NK-92 treated with Interleukin-12 subunit alpha and Interleukin-12 subunit beta, amount 100 ng/mL, for 24 hours (cell line): Measurements from ENCODE around the gene MICOS13.

Experiments used
- DNase-seq: peaks from one replicate; lab custom pipeline; 2025; lab: John Stamatoyannopoulos, UW

Gene MICOS13

GRCh38 chr19:5667751-5668271, 12.5 kb downstream of the MICOS13 start:
- DNase-seq: no peak

- no peak for DNase-seq
Measured at GRCh38 chr19:5666921-5667610, 13.2 kb downstream of the MICOS13 start.

DNA sequence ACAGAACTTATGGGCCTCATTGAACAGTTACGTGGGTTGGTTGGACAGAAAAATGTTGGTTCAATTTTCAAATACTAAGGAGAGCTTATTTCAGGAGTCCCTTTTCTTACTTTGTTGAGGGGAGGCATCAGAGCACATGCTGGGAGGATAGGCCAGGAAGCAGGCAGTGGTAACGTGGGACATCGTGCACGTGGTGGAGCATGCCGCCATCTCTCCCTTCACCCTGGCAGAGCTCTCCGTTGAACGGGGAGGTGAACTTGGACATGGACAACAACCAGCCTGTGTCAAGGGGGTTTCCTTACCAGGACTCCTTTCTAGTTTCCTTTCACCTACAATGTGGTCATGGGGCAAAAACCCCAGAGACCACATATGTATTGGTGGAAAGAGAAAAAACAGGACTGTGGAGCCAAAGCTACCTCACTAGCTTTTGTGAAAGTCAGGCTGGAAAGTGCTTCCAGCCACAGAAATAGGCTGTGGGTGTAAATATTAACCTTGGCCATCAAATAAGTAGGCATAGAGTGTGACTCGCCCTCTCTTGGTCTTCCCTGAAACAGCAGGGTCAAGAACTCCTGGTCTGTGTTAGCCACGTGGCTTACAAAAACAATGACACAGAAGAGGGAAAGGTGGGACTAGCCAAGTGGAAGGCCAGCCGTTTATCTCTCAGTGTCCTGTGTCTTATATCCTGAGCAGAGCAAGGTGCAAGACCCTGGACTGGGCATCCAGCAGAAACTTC, 14.4 kb downstream of the MICOS13 start:
- no peak for DNase-seq

GRCh38 chr19:5664515-5664914, 15.8 kb downstream of the MICOS13 start:
- DNase-seq: no peak

DNA sequence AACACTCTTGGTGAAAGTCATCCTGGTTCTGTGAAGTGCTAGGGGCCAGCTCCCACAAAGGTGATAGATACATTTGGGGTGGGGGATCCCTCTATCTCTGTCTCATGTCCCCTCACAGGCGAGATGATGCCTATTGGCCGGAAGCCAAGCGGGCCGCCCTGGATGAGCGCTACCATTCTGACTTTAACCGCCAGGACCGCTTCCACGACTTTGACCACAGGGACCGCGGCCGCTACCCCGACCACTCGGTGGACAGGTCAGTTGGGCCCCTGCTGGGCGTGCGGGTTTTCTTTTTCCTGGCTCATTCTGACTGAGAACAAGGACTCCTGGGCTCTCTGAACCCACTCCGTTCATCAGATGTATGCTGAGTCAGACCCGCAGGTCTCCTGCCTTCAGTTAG, 16.4 kb downstream of the MICOS13 start:
- DNase-seq: no peak

DNA sequence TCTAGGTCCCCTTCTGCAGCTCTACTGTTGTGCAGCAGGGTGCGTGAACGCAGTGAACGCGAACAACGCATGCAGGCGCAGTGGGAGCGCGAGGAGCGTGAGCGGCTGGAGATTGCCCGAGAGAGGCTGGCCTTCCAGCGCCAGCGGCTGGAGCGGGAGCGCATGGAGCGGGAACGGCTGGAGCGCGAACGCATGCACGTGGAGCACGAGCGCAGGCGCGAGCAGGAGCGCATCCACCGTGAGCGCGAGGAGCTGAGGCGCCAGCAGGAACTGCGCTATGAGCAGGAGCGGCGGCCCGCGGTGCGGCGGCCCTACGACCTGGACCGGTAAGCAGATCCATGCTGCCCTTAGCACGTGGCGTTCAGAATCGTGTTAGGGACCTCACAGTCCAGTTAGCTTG, 18.8 kb downstream of the MICOS13 start:
- no peak for DNase-seq

DNA sequence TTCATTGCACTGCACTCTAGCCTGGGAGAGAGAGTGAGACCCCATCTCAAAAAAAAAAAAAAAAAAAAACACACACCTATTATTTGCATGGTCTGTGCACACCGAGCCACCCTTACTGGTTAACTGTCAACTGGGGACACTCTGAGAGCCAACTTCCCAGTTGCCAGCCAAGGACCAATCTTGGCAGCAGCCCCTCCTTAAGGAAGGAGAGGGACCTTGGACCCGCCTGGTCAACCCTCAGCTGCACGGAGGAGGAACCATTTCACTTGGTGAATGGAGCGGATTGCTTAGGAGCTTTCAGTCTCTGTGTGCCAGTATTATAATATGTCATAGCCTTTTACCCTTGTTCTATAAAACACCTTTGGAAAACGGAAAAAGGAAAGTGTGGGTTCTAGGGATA, 24.9 kb downstream of the MICOS13 start:
- no peak for DNase-seq

DNA sequence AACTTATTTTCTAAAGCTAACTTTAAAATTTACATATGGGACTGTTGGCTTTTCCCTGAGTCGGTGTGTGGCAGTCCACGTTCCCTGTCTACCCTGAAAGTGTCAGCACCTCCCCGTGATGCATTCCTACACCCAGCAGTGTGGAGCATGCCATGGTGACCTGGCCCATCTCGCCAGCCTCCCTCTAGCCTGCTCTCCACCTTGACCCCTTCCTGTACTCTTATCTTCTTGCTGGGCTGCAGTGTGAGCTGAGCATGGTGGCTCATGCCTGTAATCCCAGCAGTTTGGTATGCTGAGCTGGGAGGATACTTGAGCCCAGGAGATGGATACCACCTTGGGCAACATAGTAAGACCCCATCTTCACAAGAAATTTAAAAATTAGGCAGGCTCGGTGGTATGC, 25.4 kb downstream of the MICOS13 start:
- DNase-seq: no peak

DNA sequence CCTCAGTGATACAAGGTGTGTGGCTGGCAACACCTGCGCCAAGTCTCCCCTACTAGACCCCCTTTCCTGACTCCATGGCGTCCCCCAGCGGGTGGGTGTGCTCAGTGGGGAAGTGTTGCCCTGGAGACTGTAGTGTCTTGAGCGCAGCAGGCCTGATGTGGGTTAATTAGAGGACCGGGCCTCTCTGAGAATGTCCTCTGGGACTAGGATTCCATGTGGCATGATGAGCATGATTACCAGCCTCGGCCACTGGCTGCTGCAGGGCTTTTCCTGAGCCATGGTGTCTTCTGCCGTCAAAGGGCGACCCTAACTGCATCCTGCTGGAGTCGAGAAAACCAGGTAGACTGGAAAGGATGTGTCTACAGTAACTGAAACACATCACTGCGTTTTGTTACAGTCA, 28.1 kb downstream of the MICOS13 start:
- no peak for DNase-seq

DNA sequence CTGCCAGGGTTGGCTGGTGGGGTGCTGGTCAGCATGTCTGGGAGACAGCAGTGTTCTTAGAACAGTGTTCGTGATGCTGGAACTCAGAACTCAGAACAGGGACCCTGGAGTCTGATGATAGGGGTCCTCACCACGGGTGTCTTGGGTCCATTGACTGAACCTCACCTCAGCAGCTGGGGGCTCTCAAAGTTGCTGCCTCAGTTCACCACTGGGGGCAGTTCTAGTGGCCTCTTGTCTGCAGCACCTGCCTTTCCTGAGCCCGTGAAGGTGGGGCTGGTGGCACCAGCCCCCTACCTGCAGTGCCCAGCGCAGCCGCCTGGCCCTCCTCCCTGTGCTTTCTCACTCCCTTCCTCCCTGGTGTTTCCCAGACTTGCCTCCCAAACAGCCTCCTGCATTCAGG, 29.0 kb downstream of the MICOS13 start:
- DNase-seq: no peak

- DNase-seq: no peak
Measured at GRCh38 chr19:5648464-5648863, 31.9 kb downstream of the MICOS13 start.

DNA sequence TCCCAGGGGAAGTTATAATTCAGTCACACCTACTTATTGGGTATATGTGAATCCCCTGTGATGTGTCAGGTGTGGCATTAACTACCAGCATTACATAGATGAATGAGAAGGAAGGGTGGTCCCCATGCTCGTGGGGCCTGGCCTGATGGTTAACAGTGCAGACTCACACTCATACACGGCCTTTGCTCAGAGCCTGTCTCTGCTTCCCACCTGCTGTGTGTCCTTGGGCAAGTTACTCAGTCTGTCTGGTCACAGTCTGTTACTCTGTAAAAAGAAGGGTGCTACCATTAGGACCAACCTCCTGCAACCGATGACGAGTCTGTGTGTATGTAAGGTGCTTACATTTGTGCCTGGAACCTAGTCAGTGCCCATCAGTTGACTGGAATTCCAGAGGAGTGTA, 33.6 kb downstream of the MICOS13 start:
- DNase-seq: no peak

GRCh38 chr19:5645409-5645808, 34.9 kb downstream of the MICOS13 start:
- DNase-seq: no peak

GRCh38 chr19:5644037-5644436, 36.3 kb downstream of the MICOS13 start:
- no peak for DNase-seq

DNA sequence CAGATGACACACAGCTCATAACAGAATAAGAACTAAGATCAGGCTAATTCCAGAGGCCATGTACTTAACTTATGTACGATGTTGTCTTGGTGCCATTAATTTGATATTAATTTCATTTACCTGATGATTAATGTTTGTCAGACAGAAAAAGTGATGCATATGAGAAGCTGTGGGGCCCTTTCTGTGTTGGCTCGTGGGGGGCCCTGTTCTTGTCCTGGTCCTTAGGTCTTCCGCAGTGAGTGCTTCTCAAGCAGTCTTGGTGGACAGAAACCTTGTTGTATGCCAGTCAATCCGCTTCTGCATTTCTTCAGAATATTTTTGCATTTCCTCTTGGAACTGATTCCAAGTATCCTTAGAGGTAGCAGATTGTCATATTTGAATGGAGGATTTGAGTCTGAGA, 37.3 kb downstream of the MICOS13 start:
- no peak for DNase-seq

DNA sequence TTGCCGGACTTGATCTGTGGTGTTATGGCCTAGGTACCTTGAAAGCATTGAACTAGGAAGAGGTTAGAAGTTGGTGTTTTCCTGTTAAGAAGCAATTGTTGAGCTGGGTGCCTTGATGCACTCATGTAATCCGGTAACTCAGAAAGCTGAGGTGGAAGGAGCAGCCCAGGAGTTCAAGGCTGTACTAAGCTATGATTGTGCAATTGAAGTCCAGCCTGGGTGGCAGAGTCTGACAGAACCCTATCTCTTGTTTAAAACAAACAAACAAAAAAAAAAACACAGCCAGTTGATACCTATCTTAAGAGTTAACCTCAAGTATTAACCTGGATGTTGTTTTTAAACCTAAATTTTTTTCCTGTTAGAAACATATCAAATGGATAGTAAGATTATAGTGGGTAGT, 38.1 kb downstream of the MICOS13 start:
- no peak for DNase-seq

GRCh38 chr19:5641171-5641570, 39.1 kb downstream of the MICOS13 start:
- DNase-seq: no peak

DNA sequence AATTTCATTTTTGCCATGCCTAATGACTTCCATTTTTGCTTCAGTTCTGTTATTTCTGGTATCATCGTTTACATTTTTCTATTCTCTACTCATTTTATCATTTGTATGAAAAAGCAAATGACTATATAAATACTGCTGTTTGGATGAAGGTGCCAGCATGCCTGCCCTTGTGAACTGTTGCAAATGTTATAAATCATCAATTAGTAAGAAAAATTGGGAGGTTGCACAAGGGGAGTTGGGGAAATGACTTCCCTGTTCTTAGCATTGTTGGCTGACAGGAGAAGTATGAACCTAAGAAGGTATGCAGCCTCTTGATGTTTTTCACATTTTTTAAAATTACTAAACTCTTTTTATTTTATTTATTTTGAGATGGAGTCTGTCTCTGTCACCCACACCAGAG, 42.3 kb downstream of the MICOS13 start:
- no peak for DNase-seq

- DNase-seq: no peak
Measured at GRCh38 chr19:5635427-5635826, 44.9 kb downstream of the MICOS13 start.

DNA sequence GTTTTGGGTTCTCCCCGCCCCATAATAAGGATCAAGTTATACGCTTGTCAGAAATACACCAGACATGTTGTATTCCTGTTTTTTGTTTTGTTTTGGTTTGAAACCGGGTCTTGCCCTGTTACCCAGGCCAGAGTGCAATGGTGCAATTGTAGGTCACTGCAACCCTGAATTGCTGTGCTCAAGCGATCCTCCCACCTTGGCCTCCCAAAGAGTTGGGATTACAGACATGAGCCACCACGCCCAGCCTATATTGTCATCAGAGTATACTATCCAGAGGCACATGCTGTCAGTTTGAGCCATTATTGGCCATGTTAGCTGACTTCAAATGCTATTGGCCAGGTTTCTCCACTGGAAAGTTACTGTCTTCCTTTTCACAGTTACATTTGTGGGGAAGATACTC, 47.7 kb downstream of the MICOS13 start:
- DNase-seq: no peak

DNA sequence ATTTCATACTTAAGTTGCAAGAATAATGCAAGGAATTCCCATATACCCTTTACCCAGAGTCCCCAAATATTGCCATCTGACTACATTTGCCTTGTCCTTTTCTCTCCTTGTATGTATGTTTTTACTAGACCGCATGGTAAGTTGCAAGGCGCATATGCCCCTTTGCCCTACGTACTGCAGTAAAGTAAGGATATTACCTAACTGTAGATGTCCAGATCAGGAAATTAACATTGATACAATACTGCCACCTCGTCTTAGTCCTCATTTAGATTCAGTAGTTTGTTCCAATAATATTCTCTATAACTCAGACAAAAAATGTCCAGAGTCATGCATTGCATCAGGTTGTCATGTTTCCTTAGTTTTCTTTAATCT, 48.1 kb downstream of the MICOS13 start:
- DNase-seq: no peak

- DNase-seq: no peak
Measured at GRCh38 chr19:5631567-5632240, 48.6 kb downstream of the MICOS13 start.

- DNase-seq: no peak
Measured at GRCh38 chr19:5628919-5629481, 51.3 kb downstream of the MICOS13 start.
